Panc1 (cell line): Measurements from ENCODE around the gene FAT1. TPM values are rescaled to one million over a fixed set of nuclear protein-coding genes. Genes with fewer than 3 reads are reported as not detected.

Experiments
- ATAC-seq: fragments of 200-7000 bp; cut with Tn5 transposase; 2 replicates; pipeline ENCODE4 v1.9.1; 2020; ENCODE audit warnings: mild to moderate bottlenecking, moderate library complexity
- BruUV-seq: library from RNA; stranded (reverse); fragments of 400-500 nt; replicated peaks from 2 replicates; lab custom pipeline; 2021; lab: Mats Ljungman, UMichigan
- CTCF ChIA-PET: fragments of 300-600 bp; sonication (Branson Sonifier 250); formaldehyde crosslinking; loops from one replicate; lab custom pipeline; 2022; ENCODE audit warnings: antibody characterized with exemption; lab: Charles Lee
- POLR2A ChIA-PET: fragments of 300-600 bp; sonication (Branson Sonifier 250); formaldehyde crosslinking; loops from one replicate; lab custom pipeline; 2022; ENCODE audit warnings: antibody characterized with exemption; lab: Charles Lee
- DNase-seq: peaks from one replicate; pipeline ENCODE4 v3.0.0-alpha.2; 2010; ENCODE audit warnings: low read depth, low spot score
- H3K27ac ChIP-seq: 2 replicates; pipeline ENCODE4 v1.5.1; 2011; ENCODE audit warnings: mild to moderate bottlenecking, low read length, inconsistent platforms
- H3K27me3 ChIP-seq: fragments of 200-500 bp; sonication (Bioruptor generic); 2 replicates; pipeline ENCODE4 v1.6.0; 2014; ENCODE audit warnings: low read length, inconsistent platforms; ENCODE audit not compliant: control insufficient read depth, insufficient read depth
- H3K36me3 ChIP-seq: fragments of 200-500 bp; sonication (Bioruptor generic); 2 replicates; pipeline ENCODE4 v1.5.1; 2014; ENCODE audit warnings: inconsistent platforms, mild to moderate bottlenecking, low read length, moderate library complexity; ENCODE audit not compliant: control insufficient read depth, insufficient read depth
- H3K4me1 ChIP-seq: 2 replicates; pipeline ENCODE4 v1.5.1; 2011; ENCODE audit warnings: inconsistent platforms, mild to moderate bottlenecking, low read length, moderate library complexity; ENCODE audit not compliant: control insufficient read depth, insufficient read depth
- H3K4me3 ChIP-seq, 2 experiments: 2 replicates each; pipeline ENCODE4 v1.5.1; 2011 to 2012; ENCODE audit warnings: low read depth in 2 of 2, low read length in 2 of 2, mild to moderate bottlenecking in 2 of 2, inconsistent platforms in 1 of 2, moderate library complexity in 1 of 2
- H3K9me3 ChIP-seq: fragments of 200-500 bp; sonication (Bioruptor generic); 2 replicates; pipeline ENCODE4 v1.5.1; 2014; ENCODE audit warnings: low read depth, mild to moderate bottlenecking, inconsistent platforms, low read length, moderate library complexity; ENCODE audit not compliant: control insufficient read depth, insufficient read depth
- POLR2AphosphoS5 ChIP-seq: IDR thresholded peaks from 2 replicates; pipeline ENCODE4 v1.6.1; 2012; ENCODE audit warnings: mild to moderate bottlenecking, low read depth, low read length, moderate library complexity
- SIN3A ChIP-seq: IDR thresholded peaks from 2 replicates; pipeline ENCODE4 v1.6.1; 2012; ENCODE audit warnings: low read depth, mild to moderate bottlenecking, low read length, moderate library complexity, borderline replicate concordance; ENCODE audit not compliant: insufficient read depth
- TCF7L2 ChIP-seq: IDR thresholded peaks from 2 replicates; pipeline ENCODE4 v1.6.1; 2011; ENCODE audit warnings: mild to moderate bottlenecking, low read depth, low read length, inconsistent platforms
- in situ Hi-C: cut with HindIII; loops from 2 replicates; pipeline ENCODE4 v1.10.0; 2016; ENCODE audit warnings: low sequenced_read_pairs, low pct_unique_long_range_greater_than_20kb
- intact Hi-C: fragments of 100-400 bp; cut with micrococcal nuclease; formaldehyde crosslinking; loops from one replicate; pipeline ENCODE4 v1.10.0; 2022; ENCODE audit not compliant: unreplicated experiment
- total RNA-seq: library from RNA; stranded (reverse); gene quantifications from one replicate; pipeline ENCODE4 v1.2.1, GENCODE V29; 2021; ENCODE audit not compliant: unreplicated experiment
- TF ChIP-seq, protein P1 (sequence below): fragments of 450-650 bp; IDR thresholded peaks from 2 replicates; pipeline ENCODE4 v1.5.1; 2017; ENCODE audit warnings: mild to moderate bottlenecking
- TF ChIP-seq, protein P2 (sequence below), 2 experiments: IDR thresholded peaks; 2 replicates each; pipeline ENCODE4 v1.6.1; 2011 to 2012; ENCODE audit warnings: low read depth in 2 of 2, control low read depth in 1 of 2, low read length in 1 of 2, mild to moderate bottlenecking in 1 of 2, moderate library complexity in 1 of 2; ENCODE audit not compliant: insufficient read depth in 1 of 2

FAT1 gene
- total RNA-seq, 1 experiment from 2014 or later, result 288 TPM

DNA sequence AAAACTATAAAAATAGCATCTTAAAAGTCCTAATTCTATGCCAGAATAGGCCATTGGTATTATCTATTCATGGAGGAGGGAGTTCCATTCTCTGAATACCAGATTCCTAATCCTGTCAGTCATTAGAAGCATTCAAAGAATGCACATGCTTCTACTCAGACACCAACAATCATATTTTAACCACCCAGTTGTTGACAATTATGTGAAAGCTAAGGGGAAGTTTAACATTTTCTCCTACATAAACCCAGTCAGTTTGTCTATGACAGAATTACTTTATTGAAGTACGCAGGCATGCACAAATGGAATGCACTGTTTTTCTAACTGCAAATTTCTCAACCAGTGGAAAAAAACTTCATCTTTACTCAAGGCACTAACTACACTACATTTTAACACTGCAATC is 98.7 kb downstream of the FAT1 start:
- POLR2A ChIA-PET, result no interaction called here
- Histone ChIP-seq H3K27ac (0 out of 2 replicates have a peak overlapping the region, but pooled peaks have one; percentile 12), H3K4me1 (peaks cover 25% of the 10 kb centered on the region), H3K36me3 (peaks cover 45% of the 10 kb centered on the region), H3K9me3 (no peaks in the 10 kb centered on the region), H3K4me3 (no peak overlapping the region), H3K27me3 (no peaks in the 10 kb centered on the region)
- TF ChIP-seq, protein P1, sequence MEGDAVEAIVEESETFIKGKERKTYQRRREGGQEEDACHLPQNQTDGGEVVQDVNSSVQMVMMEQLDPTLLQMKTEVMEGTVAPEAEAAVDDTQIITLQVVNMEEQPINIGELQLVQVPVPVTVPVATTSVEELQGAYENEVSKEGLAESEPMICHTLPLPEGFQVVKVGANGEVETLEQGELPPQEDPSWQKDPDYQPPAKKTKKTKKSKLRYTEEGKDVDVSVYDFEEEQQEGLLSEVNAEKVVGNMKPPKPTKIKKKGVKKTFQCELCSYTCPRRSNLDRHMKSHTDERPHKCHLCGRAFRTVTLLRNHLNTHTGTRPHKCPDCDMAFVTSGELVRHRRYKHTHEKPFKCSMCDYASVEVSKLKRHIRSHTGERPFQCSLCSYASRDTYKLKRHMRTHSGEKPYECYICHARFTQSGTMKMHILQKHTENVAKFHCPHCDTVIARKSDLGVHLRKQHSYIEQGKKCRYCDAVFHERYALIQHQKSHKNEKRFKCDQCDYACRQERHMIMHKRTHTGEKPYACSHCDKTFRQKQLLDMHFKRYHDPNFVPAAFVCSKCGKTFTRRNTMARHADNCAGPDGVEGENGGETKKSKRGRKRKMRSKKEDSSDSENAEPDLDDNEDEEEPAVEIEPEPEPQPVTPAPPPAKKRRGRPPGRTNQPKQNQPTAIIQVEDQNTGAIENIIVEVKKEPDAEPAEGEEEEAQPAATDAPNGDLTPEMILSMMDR, result no peak
- TF ChIP-seq, protein P2, sequence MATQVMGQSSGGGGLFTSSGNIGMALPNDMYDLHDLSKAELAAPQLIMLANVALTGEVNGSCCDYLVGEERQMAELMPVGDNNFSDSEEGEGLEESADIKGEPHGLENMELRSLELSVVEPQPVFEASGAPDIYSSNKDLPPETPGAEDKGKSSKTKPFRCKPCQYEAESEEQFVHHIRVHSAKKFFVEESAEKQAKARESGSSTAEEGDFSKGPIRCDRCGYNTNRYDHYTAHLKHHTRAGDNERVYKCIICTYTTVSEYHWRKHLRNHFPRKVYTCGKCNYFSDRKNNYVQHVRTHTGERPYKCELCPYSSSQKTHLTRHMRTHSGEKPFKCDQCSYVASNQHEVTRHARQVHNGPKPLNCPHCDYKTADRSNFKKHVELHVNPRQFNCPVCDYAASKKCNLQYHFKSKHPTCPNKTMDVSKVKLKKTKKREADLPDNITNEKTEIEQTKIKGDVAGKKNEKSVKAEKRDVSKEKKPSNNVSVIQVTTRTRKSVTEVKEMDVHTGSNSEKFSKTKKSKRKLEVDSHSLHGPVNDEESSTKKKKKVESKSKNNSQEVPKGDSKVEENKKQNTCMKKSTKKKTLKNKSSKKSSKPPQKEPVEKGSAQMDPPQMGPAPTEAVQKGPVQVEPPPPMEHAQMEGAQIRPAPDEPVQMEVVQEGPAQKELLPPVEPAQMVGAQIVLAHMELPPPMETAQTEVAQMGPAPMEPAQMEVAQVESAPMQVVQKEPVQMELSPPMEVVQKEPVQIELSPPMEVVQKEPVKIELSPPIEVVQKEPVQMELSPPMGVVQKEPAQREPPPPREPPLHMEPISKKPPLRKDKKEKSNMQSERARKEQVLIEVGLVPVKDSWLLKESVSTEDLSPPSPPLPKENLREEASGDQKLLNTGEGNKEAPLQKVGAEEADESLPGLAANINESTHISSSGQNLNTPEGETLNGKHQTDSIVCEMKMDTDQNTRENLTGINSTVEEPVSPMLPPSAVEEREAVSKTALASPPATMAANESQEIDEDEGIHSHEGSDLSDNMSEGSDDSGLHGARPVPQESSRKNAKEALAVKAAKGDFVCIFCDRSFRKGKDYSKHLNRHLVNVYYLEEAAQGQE (IDR thresholded peaks at IDR 0.05; ENCODE audit: insufficient read depth in 1 of 2, low read depth in 2 of 2, low read length in 1 of 2), result no peak
- TF ChIP-seq POLR2AphosphoS5 (no peak), SIN3A (no peak)
- CTCF ChIA-PET, result no interaction called here
- ATAC-seq, result no peak
- in situ Hi-C loops, result no loop called here
- DNase-seq, result no peak
- no TSS peak for BruUV-seq
- intact Hi-C loops, result no loop called here

DNA sequence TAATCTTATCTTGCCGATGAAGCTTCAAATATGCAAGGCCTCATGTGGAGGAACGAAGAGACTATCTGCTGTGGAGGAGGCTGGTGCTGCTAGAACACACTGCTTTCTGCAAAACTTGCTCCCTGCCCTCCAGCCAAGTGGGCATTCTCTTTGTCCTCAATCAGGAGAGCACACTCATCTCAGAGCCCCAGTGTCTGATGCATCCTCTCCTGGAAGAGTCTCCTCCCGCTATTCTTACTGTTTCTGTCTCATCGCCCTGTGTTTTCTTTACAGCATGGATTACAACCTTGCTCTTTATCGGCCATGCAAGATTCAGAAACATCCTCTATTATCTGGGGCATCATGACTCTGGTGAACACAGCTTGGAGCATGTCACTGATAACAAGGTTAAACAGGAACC is 100.1 kb downstream of the FAT1 start:
- in situ Hi-C loops, result no loop called here
- CTCF ChIA-PET, result no interaction called here
- POLR2A ChIA-PET, result no interaction called here
- intact Hi-C loops, result no loop called here
- ATAC-seq (no peak), DNase-seq (no peak)
- no peak overlapping the region for H3K4me3 ChIP-seq
- H3K9me3 ChIP-seq, result no peaks in the 10 kb centered on the region
- H3K36me3 ChIP-seq, result peaks cover 40% of the 10 kb centered on the region; the same call in 1 of the 2 replicates
- TF ChIP-seq, protein P1, result no peak
- TF ChIP-seq POLR2AphosphoS5 (no peak), TCF7L2 (no peak), SIN3A (no peak)
- TF ChIP-seq, protein P2 (IDR thresholded peaks at IDR 0.05; ENCODE audit: insufficient read depth in 1 of 2, low read depth in 2 of 2, low read length in 1 of 2), result no peak
- peak overlapping the region; percentile 23; the same call in 1 of the 2 replicates for H3K27ac ChIP-seq
- BruUV-seq, result no TSS peak
- no peaks in the 10 kb centered on the region for H3K27me3 ChIP-seq
- peaks cover 25% of the 10 kb centered on the region for H3K4me1 ChIP-seq
